Fibroblast of peridontal ligament (primary cell): ENCODE data around the gene NUTM1.
"Not testable (repeated sequence)": the region's sequence is repeated elsewhere in the genome, so short reads cannot be mapped to it uniquely, and the experiment has no call there.

ENCODE experiments used
- DNase-seq: peaks from one replicate; pipeline ENCODE4 v3.0.0-alpha.2; 2010; ENCODE audit errors: extremely low read depth

The NUTM1 gene

DNA sequence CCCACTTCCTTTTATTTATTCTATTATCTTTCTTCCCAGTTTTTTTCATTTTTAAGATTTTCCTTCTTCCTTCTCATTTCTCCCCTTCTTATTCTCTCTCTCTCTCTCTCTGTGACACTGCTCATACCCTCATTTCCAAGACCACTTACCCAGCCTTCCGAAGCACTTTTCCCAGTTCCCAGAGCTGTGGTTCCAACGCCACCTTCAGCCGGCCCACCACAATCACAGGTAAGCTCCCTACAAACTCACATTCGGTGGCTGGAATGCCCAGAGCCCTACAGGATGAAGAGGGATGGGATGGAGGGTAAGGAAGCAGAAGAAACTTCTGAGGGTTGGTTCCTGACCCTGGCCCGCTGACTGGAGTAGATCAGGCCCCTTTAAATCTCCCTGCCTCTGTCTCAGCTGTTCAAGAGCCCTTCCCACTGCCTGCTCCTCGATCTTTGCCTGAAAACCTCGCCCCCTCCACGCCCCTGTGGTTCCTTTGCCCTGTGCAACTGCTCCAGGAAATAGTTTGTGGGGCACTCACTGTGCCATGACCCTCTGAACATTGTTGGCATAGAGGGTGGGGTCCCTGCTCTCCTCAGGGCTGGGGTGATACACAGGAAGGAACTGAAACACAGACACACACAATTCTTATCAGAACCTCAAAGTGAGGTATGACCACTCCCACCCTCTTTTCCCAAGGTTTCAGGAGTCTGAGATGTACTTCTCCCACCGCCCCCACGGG is 19.1 kb downstream of the NUTM1 start:
- no peak for DNase-seq

- DNase-seq, result no peak
These were observed 20.9 kb downstream of the NUTM1 start for GRCh38 chr15:34364041-34364440.

DNA sequence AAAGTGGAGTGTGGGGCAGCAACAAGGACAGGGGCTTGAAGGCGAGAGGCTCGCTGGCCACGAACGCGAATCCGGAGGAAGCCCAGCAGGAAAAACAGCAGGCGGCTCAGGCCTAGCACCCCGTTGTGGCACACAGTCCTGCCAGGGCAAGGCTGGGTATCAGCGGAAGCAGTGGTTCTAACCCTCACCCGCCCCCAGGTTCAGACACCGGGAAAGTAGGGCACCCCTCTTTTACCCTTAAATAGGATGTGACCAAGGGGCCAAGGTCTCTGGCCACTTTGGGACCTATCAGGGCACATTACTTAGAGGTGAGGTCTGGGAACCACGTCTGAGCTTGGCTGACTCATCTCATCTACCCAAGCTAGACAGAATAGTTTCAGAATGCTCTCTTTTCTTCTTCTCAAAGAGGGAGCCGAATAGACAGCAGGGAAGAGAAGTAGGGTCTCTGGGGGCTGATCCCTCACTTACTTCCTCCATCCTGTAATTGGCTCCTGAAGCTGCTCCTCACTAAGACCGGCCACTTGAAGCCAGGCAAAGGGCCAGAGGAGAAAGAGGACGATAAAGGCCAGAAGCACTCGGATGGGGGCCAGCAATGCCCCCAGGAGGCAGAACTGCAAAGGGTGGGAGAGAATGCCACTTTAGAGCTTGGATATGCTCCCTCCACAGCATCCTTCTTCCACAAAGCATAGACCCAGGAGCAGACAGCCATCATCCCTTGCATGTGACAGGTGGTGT is 22.1 kb downstream of the NUTM1 start:
- DNase-seq, result peak; percentile 15

- DNase-seq, result no peak
These were observed 22.7 kb downstream of the NUTM1 start for GRCh38 chr15:34365836-34366235.

DNA sequence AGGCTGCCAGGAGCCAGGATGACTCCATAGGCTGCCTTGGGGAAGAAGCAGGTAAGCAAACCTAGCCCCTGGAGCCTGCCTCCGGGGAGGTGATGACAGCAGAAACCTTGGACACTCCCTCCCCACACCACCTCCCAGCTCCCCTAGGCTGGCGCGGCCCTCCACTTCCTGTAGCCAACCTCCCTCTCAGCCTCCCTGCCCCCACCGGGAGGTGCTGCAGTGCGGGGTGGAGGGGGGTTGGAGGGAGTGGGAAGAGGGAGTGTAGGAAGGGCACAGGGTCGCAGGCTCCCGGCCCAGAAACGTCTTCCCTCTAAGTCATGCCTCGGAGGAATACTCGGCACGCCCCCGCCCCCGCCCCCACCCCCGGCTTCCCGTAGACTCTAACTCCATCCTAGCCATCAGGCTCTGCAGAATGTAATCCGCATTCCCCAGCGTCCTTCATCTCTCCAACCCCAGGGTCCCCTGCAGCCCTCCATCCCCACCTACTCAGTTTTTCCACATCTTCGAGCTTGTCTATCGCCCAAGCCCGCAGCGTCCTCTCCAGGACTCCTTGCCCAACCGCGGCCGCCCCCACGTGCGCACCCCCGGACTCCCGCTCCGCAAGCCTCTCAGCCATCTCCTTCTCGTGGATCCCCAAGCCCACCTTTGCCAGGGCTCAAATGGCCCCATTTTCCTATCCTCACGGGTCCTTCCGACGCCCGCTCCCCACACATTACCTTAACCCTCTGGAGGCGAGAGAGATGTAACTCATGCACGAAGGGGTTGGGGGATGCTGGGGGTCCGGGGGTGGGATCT is 23.4 kb downstream of the NUTM1 start:
- DNase-seq, result peak; percentile 36

GRCh38 chr15:34367101-34368081 is 24.3 kb downstream of the NUTM1 start, which contains the start of gene LPCAT4:
TSS of gene LPCAT4 (minus strand) at chr15:34367196. CDS start at chr15:34367100, 96 bp downstream.
- DNase-seq, result peak; percentile 77

GRCh38 chr15:34370129-34370528 is 27.0 kb downstream of the NUTM1 start:
- no peak for DNase-seq

DNA sequence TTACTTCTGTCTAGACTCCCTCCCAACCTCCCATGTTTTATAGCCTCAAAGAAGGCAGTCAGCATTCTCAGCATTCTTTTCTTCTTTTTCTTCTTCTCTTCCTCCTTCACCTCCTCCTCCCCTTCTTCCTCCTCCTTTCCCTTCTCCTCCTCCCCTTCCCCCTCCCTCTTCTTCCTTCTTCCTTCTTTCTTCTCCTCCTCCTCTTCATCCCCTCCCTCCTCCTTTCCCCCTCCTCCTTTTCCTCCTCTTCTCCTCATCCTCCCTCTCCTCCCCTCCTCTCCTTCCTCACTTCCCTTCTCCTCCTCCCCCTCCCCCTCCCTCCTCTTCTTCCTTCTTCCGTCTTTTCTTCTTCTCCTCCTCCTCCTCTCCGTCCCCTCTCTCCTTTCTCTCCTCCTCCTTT is 27.5 kb downstream of the NUTM1 start:
- no peak for DNase-seq

DNA sequence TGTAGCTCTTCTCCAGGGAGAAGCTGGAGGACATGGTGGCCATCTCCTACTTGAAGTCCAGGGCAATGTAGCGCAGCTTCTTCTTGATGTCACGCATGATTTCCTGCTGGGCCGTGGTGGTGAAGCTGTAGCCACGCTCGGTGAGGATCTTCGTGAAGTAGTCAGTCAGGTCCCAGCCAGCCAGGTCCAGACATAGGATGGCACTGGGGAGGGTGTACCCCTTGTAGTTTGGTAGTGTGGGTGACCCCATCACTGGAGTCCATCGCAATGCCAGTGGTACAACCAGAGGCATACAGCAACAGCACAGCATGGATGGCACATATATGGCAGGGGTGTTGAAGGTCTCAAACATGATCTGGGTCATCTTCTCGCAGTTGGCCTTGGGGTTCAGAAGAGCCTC is 30.8 kb downstream of the NUTM1 start:
- DNase-seq, result no peak

- no peak for DNase-seq
These were observed 31.7 kb downstream of the NUTM1 start for GRCh38 chr15:34374816-34375215.

DNA sequence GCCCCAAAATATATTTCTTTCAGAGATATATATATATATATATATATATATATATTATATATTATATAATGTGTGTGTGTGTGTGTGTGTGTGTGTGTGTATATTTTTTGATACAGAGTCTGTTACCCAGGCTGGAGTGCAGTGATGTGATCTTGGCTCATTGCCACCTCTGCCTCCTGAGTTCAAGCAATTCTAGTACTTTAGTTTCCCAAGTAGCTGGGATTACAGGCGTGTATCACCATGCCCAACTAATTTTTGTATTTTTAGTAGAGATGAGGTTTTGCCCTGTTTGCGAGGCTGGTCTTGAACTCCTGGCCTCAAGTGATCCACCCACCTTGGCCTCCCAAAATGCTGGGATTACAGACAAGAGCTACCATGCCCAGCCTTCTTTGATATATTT is 32.4 kb downstream of the NUTM1 start:
- DNase-seq, result not testable (repeated sequence)

GRCh38 chr15:34376856-34377255 is 33.7 kb downstream of the NUTM1 start:
- no peak for DNase-seq

GRCh38 chr15:34380491-34380890 is 37.4 kb downstream of the NUTM1 start:
- DNase-seq, result not testable (repeated sequence)

- not testable (repeated sequence) for DNase-seq
These were observed 38.9 kb downstream of the NUTM1 start for GRCh38 chr15:34381829-34382521.

- not testable (repeated sequence) for DNase-seq
These were observed 46.5 kb downstream of the NUTM1 start for GRCh38 chr15:34389594-34390086.

DNA sequence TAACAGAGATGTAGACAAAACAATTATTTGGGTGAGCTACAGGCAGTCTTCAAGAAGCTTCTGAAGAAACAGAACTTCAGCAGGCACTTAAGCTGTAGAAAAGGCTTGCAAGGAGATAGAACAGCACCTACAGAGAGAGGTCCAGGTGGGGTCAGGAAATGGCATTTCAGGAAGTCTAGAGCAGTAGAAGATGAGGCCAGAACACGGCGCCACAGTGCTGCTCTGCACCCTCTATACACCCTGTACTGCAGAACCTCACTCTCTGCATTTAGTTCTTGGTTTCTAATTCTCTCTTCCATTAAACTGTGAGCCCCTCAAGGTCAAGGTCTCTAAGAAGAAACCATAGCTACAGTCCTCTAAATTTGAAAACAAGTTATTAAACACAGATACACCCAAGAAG is 49.9 kb downstream of the NUTM1 start:
- not testable (repeated sequence) for DNase-seq

- DNase-seq, result not testable (repeated sequence)
These were observed 54.6 kb downstream of the NUTM1 start for GRCh38 chr15:34397637-34398259.

- not testable (repeated sequence) for DNase-seq
These were observed 60.1 kb downstream of the NUTM1 start for GRCh38 chr15:34403160-34403598.

DNA sequence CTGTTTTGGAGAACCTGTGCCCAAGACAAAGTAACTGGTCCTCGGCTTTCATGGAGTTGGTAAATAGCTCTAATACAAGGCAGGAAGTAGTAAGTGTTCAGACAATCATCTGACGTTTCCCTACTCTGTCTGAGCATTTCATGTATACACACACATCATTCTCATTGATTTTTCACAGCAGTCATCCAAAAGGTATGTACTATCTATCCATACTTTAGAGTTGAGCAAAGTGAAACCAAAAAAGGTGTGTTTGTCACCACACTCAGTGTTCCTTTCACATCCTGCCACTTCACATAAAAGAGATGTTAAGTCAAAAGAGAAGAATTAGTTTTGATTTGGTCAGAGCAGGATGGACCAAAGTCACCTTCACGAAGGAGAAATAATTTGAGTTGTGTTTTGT is 60.8 kb downstream of the NUTM1 start:
- DNase-seq, result not testable (repeated sequence)
